ENCODE data around the gene ZMYND8. TPM values are rescaled to one million over a fixed set of nuclear protein-coding genes. Genes with fewer than 3 reads are reported as not detected.
"Not testable (repeated sequence)": the region's sequence is repeated elsewhere in the genome, so short reads cannot be mapped to it uniquely, and the experiment has no call there.

Gene ZMYND8
- polyA plus RNA-seq, 1 donor = 18.6 TPM

- DNase-seq = no peak
Measured at GRCh38 chr20:47222468-47223119, 133.9 kb downstream of the ZMYND8 start.

GRCh38 chr20:47221036-47221625 is 135.4 kb downstream of the ZMYND8 start:
- DNase-seq = no peak

- DNase-seq = no peak
Measured at GRCh38 chr20:47220161-47220582, 136.3 kb downstream of the ZMYND8 start.

- no peak for DNase-seq
Measured at GRCh38 chr20:47217482-47218446, 138.7 kb downstream of the ZMYND8 start.

DNA sequence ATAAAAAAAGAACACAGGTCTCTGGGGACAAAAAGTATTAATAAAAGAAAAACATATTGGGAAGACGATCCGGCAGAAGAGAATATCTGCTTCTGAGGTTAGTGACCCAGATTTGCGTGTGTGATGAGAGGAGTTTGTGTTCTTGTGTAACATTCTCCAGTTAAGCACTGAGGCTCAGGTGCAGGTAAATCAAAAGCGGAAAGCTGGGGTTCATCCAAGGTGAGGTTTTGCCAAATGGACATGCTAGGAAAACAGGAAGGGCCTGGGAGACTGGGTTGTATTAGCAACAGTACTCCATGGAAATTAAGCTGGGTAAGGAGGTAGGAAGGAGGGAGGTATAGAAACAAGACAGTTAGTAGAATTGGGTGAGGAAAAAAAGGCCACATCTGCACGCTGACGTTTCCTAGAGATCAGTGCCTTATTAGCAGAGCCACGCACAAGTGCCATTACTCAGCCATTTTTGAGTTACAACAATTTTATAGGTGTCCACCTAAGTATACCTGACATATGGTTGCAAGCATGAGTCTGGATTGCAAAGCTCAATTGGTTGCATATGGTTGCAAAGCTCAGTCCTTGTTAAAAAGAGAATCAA is 139.6 kb downstream of the ZMYND8 start:
- no peak for DNase-seq

- no peak for DNase-seq
Measured at GRCh38 chr20:47215653-47216397, 140.7 kb downstream of the ZMYND8 start.

GRCh38 chr20:47213966-47214365 is 142.5 kb downstream of the ZMYND8 start:
- no peak for DNase-seq

- no peak for DNase-seq
Measured at GRCh38 chr20:47212606-47213207, 143.8 kb downstream of the ZMYND8 start.

DNA sequence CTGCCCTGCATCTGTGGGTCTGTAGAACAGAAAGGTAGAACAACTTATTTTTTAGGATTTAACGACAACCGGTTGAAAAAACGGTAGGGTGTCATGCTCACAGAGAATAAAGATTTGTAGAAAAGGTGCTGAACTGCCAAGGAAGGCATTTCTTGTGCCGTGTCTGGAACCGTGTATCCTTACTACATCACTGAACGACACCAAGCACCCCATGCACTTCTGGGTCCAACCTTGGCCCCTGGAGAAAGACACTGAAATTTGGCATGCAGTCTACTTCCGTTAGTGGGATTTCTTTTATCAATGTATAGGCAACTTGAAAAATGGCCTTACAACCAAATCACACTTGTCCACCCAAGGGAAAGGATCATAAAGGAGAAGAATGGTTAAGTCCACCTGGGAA is 145.5 kb downstream of the ZMYND8 start:
- no peak for DNase-seq

DNA sequence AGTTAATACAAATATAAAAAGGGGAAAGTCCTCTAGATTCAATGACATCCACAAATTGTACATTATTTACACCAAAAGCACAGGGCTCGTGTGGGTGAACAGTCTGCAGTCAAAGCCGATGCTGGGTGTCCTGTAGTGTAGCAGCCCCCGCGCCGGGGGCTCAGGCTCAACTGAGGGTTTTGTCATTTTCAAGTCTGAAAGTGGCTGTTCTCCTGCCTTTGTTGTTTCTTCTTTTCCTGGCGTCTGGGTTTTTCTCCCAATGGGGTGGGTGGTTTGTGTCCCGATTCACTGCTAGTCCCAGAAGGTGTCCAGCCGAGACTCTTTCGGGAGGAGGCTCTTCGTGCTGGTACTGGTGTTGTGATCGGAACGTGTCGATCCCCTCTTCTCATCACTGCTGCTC is 146.0 kb downstream of the ZMYND8 start:
- no peak for DNase-seq

GRCh38 chr20:47209982-47210381 is 146.5 kb downstream of the ZMYND8 start:
- no peak for DNase-seq

GRCh38 chr20:47208534-47209174 is 147.8 kb downstream of the ZMYND8 start:
- no peak for DNase-seq

DNA sequence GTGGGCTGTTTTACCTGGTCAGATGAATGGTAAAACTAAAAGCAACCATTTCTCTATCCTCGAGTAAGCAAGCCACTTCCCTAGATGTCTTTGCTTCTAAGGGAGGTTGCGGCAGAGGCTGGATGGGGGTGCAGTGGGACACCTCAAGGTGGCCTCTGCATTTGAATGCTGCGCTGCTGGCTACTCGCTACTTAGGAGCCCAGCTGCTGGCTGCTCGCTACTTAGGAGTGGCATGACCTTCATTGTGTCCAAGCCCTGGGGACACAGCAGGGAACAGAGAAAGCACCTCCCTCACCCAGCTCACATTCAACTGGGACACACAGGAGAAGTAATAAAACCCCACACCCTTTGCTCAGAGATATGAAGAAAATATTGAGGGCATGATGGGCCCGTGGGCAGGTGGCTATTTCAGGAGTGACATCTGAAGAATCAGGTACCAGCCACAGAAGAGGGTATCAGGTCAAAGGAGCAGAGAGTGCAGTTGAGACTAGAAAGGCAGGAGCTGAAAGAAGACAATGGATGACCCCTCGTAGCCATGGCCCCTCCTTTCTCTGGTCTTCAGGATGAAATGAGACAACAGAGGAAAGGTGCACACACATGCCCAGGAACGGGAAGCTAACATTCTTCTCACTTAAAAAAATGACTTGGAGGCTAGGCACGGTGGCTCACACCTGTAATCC is 149.4 kb downstream of the ZMYND8 start:
- DNase-seq = no peak

GRCh38 chr20:47206552-47206951 is 149.9 kb downstream of the ZMYND8 start:
- not testable (repeated sequence) for DNase-seq

DNA sequence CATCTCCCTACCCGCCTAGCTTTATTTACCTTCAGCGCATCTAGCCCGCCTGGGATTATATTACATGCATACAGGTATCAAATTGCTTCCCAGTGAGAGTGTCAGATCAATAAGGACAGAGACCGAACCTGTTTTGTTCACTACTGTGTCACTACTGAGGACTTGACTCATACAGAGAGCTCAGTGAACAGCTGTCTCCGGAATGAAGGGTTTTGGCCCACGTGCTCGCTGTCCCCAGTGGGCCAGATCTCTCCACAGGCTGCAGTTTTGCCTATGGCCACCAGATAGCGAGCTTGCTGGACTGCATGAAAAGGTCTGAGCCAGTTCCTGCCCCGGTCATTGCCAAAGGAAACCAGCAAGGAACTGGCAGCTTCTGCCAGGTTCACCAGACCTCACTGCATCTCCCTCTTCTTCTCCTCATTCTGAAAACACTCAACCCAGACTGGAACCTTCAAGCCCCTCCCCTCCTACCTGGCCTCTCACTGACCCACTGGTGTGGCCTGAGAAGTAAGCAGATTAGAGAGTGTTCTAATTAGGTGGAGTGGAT is 150.8 kb downstream of the ZMYND8 start:
- DNase-seq = peak; percentile 75

DNA sequence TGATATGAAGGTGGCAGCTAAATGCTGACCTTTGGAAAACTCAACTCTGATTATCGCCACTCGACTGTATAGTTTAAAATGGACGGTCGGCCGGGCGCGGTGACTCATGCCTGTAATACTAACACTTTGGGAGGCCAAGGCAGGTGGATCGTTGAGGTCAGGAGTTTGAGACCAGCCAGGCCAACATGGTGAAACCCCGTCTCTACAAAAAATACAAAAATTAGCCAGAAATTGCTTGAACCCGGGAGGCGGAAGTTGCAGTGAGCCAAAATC is 151.7 kb downstream of the ZMYND8 start:
- not testable (repeated sequence) for DNase-seq

DNA sequence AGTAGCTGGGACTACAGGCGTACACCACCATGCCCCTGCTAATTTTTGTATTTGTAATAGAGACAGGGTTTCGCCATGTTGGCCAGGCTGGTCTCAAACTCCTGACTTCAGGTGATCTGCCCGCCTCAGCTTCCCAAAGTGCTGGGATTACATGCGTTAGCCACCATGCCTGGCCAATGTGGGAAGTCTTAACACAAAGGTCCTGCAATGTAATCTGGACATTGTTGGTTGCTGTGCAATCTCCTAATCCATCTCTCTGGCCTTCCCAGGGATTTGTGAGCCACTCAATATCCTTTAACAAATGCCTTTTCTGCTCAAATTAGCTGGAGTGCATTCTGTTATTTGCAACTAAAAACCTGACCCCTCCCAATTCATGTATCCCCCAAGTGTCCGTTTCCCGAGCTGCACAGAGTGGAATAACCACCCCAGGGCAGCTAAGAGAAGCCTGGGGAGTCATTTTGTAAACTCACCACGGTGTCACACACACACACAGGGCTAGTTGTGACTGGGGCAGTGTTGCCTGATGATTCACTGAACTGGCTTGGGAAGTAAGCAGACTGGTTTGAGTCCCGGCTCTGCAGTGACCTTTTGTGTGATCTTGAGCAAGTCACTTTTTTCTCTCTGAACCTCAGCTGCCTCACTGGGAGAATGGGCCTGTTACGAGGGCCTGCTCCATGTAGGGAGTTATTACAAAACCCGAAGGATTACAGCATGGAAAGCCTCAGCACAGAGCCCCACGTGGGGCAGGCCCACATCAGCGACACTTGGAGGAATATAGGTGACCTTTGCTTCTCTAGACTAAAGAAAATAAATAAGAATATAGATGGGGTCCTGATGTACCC is 152.3 kb downstream of the ZMYND8 start:
- no peak for DNase-seq

DNA sequence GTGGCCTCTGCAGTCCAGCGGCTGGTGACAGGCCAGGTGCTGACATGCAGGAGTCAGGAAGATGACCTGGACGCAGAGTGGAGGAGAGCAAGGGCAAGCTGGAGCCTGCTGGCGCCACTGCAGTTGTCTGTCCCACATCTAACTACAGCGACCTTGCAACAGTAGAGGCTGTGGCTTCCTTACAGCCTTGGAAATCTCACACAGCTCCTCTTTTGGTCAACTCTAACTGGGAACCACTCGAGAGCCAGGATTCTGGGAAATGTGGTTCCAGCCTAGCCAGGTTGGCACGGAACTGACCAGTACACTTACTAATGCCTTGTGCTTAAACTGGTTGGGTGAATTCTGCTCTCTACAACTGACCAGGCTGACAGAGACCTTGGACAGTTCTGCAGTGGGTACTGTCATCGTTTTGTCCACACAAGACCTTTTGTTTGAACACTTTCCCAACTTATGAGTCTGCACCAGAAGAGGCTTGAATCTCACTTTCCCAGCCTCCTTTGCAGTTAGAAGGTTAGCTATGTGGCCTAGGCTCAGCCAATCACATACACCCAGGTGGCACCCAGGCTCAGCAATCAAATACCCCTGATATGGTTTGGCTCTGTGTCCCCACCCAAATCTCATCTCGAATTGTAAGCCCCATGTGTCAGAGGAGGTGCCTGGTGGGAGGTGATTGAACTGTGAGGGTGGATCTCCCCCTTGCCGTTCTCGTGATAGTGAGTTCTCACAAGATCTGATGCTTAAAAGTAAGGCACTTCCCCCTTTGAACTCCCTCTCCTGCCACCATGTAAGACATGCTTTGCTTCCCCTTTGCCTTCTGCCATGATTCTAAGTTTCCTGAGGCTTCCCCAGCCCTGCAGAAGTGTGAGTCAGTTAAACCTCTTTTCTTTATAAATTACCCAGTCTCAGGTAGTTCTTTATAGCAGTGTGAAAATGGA is 153.5 kb downstream of the ZMYND8 start:
- no peak for DNase-seq
